HG03469 (cell line): Measurements from ENCODE around the gene MRO.
A peak's percentile ranks its signal among the peaks of the same experiment; 100 is the strongest.
"Not testable (repeated sequence)": the region's sequence is repeated elsewhere in the genome, so short reads cannot be mapped to it uniquely, and the experiment has no call there.

Source experiments
- ATAC-seq: cut with Tn5 transposase; IDR thresholded peaks from one replicate; pipeline ENCODE4 v1.9.1; 2021; ENCODE audit warnings: mild to moderate bottlenecking, moderate library complexity, moderate number of reproducible peaks; ENCODE audit not compliant: unreplicated experiment

Gene MRO

DNA sequence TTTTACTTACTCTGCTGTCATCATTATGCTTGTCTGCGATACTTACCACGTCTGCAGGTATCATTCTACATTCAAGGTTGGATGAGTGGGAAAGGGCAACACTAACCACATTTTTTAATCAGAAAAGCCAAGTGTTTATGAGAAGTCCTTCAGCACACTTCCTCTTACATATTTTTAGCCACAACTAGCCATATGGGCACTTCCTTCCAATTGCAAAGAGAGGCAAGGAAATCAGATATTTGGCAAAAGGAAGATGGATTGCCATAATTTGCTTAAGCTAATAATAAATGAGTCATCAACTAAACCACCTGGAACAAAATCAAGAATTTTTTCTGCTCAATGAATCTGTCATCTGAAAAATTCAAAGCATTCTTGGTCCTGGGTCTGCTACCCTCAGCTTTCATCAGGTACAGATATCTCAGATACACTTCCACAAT is 16.7 kb upstream of the MRO start:
- peak; percentile 47 for ATAC-seq

DNA sequence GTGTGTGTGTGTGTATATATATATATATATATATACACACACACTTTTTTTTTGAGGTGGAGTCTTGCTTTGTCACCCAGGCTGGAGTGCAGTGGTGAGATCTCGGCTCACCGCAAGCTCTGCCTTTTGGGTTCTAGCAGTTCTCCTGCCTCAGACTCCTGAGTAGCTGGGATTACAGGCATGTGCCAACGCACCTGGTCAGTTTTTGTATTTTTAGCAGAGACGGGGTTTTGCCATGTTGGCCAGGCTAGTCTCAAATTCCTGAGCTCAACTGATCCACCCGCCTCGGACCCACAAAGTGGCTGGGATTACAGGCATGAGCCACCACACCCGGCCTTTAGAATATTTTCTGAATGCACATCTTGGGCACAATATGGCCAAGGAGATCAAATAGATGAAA is 13.7 kb upstream of the MRO start:
- ATAC-seq = not testable (repeated sequence)

DNA sequence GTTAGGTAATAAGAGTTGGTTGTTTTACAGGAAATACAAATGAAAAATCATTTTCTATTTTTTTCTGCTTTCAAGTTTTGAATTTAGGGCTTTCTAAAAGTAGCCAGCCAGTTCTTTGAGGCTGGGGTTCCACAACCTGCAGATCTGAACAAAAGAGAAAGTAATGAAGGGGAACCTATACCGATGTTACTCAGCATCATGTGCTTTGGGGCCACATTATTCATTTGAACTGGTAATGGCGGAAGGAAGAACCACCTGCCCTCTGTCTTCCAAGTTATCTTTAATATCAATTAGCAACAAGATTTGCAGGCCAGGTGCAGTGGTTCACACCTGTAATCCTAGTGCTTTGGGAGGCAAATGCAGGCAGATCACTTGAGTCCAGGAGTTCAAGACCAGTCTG is 12.9 kb upstream of the MRO start:
- ATAC-seq = peak; percentile 47

DNA sequence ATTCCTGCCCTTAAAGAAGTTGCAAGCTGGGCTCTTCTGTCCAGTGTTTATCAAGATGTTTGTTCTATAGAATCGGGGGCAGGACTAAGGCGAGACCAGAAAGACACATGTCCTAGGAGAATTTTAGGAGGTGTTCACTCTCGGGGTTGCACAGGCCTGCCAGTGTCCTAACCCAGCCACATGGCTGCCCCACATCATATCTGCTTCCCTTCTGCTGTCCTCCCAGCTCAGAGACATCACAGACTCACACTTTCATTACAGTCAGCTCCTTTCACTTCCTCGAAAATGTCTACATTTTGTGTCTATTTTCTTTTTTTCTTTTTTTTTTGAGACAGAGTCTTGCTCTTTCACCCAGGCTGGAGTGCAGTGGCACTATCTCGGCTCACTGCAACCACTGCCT is 10.7 kb upstream of the MRO start:
- peak; percentile 67 for ATAC-seq

DNA sequence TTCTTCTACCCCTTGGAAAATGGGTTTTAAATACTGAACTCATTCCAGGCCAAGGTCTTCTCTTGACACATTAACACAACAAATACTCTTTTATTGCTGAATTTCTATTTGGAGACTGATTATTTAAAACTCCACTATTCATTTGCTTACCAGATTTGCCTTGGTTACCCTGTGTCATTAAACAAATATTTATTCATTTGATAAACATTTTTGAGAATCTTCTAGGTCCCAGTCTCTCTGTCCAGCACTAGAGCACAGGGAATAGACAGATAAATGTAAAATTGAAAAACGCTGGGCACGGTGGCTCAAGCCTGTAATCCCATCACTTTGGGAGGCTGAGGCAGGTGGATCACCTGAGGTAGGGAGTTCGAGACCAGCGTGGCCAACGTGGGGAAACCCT is 9.8 kb upstream of the MRO start:
- no peak for ATAC-seq

DNA sequence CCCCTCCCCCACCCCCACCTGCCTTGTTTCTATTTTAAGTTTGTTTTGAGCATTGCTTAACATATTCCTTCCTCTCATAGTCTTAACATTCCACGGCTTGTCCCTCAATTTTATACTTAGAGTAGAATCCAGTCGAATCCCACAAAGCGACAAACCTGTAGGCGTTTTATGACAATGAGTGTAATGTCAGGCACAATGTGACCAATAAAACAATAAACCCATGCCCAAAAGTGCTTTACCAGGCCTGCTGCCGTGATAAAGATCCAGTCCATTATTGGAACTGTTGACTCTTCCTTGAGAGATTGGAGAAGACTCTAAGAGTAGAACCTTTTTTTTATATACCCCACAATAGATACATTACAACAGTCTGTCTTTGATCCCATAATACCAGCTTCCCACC is 6.2 kb upstream of the MRO start:
- no peak for ATAC-seq

DNA sequence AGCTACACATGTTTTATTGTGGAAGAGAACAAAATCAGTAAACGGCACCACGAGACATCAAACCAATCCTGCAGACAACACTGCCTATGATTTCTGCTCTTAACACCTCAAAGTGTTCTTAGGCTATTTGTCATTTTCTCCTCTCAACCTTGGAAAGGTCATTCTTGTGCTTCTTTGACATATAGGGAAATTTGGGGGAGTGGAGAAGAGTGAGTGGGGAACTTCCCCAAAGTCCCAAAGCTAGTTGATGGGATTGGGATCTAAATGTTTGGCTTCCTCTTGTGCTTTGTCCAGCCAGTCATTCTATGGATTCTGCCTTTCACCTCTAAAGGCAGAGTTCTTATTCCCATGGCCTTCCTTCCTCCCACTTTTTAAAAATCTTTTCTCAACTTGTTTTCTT is 5.8 kb upstream of the MRO start:
- ATAC-seq = no peak

DNA sequence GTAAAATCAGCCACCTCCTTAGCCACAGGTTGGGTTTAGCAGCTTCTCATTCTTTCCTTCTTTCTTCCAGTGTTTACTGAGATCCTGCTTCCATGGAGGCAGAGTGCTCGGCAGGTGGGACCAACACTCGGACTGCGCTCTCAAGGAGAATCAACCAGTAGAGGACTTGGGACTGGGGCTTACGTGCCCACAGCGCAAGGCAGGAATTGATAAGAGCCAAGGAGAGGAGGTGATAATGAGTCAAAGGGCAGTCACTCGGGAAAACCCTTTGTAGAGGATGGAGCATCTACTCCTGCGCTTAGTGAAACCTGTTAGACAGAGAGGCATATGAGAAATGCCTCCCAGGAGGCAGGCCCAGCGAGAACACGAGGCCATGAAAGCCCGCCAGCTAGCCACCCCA is 2.9 kb upstream of the MRO start:
- no peak for ATAC-seq

DNA sequence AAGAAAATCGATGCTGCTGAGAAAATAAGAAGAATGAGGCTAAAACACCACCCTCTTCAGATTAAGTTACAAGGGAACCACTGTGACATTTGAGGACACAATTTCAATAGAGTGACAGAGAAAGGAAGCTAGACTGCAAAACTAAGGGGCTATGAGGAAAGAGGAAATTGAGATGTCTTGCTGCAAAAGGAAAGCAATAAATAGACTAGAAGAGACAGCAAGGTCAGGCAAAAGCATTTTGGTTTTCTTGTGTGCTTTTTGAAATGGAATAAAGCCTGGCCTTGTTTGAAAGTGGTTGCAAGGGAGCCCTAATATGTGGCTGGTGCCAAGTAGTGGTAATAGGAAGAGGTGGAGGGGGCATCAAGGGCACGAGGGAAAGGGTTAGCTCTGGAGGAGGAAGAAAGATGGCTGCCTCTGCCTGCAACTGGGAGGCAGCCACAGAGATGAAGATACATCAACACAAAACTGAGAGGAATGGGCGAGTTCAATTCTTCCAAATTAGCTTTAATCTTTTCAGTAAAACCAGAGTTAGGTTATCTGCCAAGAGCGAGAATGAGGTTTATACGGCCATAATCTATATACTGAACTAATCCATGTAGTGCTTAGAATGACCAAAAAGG is 1.2 kb upstream of the MRO start:
- ATAC-seq = no peak

DNA sequence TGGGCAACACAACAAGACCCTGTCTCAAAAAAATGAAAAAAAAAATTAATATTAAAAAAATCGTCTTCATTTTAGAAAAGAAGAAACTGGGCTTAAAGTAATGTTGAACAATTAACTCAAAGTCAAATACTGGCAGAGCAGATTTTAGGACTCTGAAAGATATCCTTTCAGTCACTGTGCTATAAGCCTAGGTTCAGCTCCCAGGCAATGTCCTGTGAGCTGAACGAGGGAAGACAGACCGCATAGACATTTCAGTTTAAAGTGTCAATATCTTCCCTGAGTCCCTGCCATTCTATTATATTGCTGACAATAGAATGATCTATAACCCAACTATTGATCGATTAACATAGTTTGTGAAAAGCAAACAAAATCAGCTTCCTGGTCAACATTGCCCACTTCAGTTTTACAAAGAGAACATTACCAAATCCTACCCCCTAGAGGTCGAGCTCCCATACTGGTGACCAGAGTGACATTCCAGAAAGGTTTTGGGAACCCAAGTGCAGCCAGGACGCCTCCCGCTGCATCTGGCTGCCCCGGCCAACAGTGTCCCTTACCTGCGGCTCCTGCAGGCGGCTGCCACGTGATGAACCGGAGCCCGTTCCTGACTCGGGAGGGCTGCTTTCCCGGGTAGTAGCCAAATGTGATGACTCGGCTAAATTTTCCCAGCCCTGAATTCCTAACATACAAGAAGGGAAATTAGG is 639 bp downstream of the MRO start:
- no peak for ATAC-seq

DNA sequence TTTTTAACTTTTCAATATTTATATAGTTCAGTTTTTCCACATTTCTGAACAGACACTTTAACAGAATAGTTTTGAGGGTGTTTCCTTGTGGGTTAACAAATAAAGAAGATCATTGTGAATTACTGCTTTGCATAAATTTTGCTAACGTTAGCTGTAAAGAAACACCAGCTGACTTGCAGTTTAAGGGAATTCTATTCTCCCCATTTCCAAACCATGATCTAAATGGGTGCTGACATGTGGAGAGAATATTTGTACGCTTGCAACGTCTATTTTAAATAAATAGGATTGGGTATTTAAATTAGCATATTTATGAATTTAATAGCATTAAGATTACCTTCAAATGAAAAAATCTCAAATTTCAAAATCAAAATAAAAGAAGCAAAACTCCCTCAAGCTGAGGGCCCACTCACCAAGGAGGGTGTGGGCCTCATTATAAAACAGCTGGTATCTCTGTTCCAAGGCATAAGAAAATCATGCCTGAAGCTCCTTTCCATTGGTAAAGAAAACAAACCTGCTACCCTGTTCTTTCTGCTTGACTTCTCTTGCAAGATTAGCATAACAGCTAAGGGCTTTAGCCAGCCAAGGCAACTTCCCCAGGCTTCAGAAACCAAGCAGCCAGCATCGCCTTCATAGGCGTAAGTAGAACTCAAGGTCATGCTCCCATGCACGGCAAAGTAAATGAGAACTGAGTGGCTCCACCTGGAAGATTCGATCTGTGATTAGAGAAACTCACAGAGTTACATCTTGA is 3.2 kb downstream of the MRO start:
- ATAC-seq = peak; percentile 42

DNA sequence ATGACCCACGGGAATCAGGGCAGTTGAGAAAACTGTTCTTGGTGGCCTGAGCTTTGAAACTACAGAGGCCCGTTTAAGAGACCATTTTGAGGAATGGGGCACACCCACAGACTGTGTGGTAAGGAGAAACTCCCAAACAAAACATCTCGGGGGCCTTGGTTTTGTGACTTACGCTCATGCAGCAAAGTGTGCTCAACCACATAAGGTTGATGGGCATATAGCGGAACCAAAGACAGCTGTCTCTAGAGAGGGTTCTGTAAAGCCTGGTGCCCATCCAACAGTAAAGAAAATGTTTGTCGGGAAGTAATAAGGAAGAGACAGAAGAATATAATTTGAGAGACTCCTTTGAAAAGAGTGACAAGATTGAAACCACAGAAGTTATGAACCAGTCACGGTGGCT is 5.4 kb downstream of the MRO start:
- no peak for ATAC-seq

DNA sequence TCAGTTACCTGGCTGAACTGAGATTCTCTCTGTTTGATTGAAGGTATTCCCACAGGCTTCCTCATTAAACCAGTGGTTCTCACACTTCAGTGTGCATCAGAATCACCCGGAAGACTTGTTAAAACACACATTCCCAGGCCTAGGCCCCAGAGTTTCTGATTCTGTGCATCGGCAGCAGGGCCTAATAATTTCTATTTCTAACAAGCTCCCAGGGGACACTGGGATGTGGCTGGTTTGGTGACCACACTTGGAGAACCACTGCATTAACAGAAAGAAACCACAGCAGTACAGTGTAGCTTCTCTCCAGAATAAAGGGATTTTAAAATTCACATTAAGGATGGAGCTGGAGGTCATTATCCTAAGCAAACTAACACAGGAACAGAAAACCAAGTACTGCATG is 6.5 kb downstream of the MRO start:
- no peak for ATAC-seq

DNA sequence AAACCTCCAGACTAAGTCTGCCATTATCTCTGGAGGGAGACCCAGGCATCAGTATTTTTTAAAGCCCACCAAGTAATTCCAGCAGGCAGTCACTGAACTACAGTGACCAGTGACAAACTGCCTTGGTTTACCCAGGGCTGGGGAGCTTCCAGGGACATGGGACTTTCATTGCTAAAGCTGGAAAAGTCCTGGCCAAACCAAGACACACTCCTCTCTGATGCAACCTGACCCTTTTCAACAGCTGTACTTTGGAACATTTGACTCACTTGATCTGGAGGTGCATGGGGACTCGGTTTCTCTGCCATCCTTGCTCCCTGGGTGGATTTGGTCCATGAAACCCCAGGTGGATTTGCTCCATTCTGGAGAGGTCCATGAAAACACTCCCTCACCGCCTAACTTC is 7.0 kb downstream of the MRO start:
- no peak for ATAC-seq

DNA sequence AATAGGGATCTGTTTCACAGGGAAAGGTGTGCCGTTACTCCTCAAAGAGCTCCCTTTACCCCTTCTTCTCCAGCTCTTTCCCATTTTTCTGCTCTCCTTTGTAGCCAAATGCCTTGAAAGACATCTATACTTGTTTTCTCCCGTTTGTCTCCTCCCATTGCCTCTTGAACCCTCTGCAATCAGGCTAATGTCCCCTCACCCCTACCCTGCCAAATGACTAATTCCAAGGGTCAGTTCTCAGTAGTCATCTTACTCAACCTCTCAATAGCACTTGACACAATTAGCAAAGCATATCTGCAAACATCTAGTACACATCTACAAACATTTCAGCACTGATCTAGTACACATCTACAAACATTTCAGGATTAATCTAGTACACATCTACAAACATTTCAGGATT is 12.6 kb downstream of the MRO start:
- ATAC-seq = no peak

DNA sequence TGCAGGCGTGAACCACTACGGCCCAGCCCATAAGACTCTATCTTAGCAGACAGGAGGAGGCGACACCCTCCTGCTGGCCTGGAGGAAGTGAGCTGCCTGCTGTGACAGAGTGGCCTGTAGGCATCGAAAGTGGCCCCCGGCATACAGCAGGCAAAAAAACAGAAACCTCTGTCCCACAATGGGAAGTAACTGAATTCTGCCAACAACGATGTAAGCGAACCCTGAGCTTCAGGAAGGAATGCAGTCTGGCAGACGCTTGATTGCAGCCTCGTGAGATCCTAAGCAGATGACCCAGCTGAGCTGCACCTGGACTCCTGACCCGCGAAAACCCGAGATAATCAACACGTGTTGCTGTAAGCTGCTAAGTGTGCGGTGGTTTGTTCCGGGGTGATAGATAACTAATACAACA is 13.6 kb downstream of the MRO start:
- no peak for ATAC-seq

DNA sequence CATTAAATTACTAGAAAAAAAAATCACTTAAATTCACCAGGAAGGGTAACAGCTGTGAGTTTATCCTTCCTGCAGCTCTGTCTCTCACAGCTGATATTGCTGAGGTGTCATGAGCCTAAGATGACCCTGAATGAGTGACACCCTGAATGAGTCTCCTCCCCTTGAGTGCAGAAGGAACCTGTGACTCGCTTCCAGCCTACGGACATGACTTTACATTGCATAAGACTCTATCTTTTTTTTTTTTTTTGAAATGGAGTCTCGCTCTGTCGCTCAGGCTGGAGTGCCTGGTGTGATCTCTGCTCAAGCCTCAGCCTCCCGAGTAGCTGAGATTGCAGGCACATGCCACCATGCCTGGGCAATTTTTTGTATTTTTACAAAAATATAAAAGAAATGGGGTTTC is 14.1 kb downstream of the MRO start:
- no peak for ATAC-seq

DNA sequence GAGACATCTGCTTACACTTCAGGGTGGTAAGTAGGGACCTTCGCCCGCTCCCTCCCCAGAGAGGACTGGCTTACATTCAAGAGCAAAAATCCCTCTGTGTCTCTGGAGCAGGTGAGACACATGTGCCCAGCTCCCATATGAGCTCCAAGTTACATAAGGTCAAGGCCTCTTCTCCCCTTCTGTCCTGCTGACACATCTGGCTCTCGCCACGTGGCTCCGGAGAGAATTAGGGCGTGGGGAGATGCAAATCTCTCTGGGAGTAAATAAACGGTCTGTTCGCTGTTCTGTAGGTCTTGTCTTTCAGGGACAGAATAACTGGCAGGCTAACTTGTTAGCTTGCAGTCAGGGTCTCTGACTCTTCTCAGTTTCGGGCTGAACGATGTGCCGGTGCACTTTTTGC is 16.2 kb downstream of the MRO start:
- ATAC-seq = no peak

DNA sequence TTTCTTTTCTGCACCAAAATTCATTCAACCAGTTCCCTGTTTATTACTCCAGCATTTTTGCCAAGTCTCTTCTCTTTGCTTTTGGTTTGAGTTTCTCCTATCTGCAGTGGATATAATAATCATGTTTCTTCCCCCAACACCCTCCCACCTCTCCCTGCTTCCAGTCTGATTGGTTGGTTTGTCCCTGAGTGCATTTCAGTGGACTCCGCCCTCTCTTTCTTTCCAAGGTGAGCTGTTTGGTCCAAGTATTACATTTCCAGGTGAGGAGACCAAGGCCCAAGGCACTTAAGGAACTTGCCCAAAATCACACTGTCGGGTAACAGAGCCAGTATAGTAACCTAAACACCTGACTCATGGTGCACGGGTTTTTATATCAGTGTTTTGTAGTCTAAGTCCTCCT is 17.7 kb downstream of the MRO start:
- ATAC-seq = no peak

DNA sequence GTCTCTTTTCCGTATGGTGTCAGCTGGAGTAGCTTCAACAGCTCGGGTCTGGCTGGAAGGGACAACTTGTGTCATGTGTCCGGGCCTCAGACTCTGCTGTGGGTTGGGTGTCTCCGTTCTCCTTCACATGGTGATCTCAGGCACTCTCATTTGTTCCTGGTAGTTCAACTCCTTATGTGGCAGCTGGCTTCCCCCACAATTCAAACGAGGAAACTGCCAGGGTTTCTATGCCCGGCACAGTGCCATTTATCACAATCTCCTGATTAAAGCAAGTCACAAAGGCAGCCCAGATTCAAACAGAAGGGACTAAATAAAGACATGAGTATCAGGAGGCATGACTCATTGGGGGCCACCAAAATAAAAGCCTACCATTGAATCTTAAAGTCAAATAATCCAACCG is 22.7 kb downstream of the MRO start:
- no peak for ATAC-seq

DNA sequence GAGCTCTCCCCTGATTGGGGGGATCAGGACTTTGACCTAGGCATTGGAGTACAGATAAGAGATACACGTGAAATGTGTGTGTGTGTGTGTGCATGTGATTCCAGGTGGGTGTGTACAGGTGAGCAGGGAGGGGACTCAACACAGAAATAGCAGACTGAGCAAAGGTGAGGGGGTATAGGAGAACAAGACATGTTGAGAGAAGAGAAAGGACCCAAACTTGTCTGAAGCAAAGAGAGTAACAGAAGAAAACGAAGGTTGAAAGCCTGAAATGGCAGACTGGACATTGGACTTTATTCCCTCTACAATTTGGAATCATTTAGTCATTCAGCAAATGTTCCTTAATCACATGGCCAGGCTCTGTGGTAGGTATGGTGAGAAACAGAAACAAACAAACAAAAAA is 23.3 kb downstream of the MRO start:
- ATAC-seq = no peak
